HEK293T (cell line): ENCODE data around the gene P2RY2.

Source experiments
- ARNT ChIP-seq: fragments of 450-650 bp; IDR thresholded peaks from 2 replicates; pipeline ENCODE4 v1.6.1; 2017; ENCODE audit warnings: mild to moderate bottlenecking
- BHLHE40 ChIP-seq: fragments of 450-650 bp; IDR thresholded peaks from 2 replicates; pipeline ENCODE4 v1.6.1; 2016; ENCODE audit warnings: mild to moderate bottlenecking, moderate library complexity, borderline replicate concordance
- ELF4 ChIP-seq: fragments of 450-650 bp; IDR thresholded peaks from 2 replicates; pipeline ENCODE4 v1.6.1; 2017; ENCODE audit warnings: antibody characterized with exemption
- FOXK2 ChIP-seq: fragments of 450-650 bp; IDR thresholded peaks from 2 replicates; pipeline ENCODE4 v1.6.1; 2016; ENCODE audit warnings: mild to moderate bottlenecking
- FOXM1 ChIP-seq: fragments of 450-650 bp; IDR thresholded peaks from 2 replicates; pipeline ENCODE4 v1.6.1; 2017; ENCODE audit warnings: mild to moderate bottlenecking, borderline replicate concordance
- LEF1 ChIP-seq: fragments of 450-650 bp; IDR thresholded peaks from 2 replicates; pipeline ENCODE4 v1.6.1; 2017; ENCODE audit warnings: mild to moderate bottlenecking, borderline replicate concordance
- NFRKB ChIP-seq: fragments of 450-650 bp; IDR thresholded peaks from 2 replicates; pipeline ENCODE4 v1.6.1; 2016; ENCODE audit warnings: mild to moderate bottlenecking, moderate library complexity
- PKNOX1 ChIP-seq: fragments of 450-650 bp; IDR thresholded peaks from 2 replicates; pipeline ENCODE4 v1.6.1; 2016
- SP1 ChIP-seq: fragments of 450-650 bp; IDR thresholded peaks from 2 replicates; pipeline ENCODE4 v1.6.1; 2017
- SUZ12 ChIP-seq: fragments of 450-650 bp; IDR thresholded peaks from 2 replicates; pipeline ENCODE4 v1.6.1; 2016; ENCODE audit warnings: mild to moderate bottlenecking
- ZNF384 ChIP-seq: fragments of 450-650 bp; IDR thresholded peaks from 2 replicates; pipeline ENCODE4 v1.6.1; 2016

- TF ChIP-seq BHLHE40 (no peak), SUZ12 (no peak), LEF1 (no peak), SP1 (no peak), ELF4 (no peak), PKNOX1 (no peak), NFRKB (no peak), ARNT (no peak), FOXK2 (no peak), ZNF384 (no peak), FOXM1 (no peak)
Observed at GRCh38 chr11:73230931-73231330, 12.8 kb downstream of the P2RY2 start.
